ENCODE results near the gene PEF1. TPM values are rescaled to one million over a fixed set of nuclear protein-coding genes. Genes with fewer than 3 reads are reported as not detected.

PEF1 gene
- total RNA-seq, 2 donors from 2014 or later: 47.2 to 57.2 TPM

DNA sequence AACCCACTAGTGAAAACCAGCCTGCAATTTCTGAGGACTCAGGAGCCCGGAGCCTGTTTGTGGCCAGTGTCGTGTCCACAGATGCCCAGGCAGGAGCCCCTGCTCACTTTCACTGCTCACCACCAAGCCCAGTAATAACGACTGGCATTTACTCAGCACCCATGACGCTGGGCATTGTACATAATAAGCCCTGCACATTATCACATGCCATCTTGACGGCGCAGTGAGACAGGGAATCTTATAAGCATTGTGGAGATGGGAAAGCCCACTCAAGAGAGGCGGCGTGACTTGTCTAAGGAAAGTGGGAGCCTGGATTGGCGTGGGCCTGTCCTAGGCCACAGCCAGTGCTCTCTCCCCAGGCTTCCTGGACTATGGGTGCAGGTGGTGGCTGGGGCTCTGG, 28.8 kb upstream of the PEF1 start:
- intact Hi-C loops (cut with DNase I, micrococcal nuclease): no loop called here

DNA sequence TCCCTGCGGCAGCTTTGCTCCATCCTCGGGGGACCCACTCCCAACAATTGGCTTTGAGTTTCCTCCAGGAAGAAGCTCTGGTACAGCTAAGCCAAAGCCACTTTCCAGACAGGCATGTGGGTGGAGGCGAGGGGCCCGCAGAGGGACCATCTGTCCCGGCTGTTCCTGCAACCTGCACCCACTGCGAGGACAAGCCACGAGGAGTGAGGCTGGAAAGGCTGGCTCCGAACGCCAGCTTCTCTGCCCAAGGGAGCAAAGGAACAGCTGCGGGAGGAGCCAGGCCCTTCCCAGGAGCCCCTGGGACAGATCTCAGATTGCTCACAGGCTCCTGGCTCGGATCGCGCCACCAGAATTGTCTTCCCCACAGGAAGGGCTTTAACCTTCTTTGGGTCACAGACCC, 28.3 kb upstream of the PEF1 start:
- ATAC-seq (no peak), DNase-seq (peak in 1 of 2 donors; percentile 35)
- intact Hi-C loops (cut with DNase I, micrococcal nuclease): no loop called here

More for the DNA sequence above, 28.8 kb upstream of the PEF1 start:
- ATAC-seq (no peak), DNase-seq (no peak)

DNA sequence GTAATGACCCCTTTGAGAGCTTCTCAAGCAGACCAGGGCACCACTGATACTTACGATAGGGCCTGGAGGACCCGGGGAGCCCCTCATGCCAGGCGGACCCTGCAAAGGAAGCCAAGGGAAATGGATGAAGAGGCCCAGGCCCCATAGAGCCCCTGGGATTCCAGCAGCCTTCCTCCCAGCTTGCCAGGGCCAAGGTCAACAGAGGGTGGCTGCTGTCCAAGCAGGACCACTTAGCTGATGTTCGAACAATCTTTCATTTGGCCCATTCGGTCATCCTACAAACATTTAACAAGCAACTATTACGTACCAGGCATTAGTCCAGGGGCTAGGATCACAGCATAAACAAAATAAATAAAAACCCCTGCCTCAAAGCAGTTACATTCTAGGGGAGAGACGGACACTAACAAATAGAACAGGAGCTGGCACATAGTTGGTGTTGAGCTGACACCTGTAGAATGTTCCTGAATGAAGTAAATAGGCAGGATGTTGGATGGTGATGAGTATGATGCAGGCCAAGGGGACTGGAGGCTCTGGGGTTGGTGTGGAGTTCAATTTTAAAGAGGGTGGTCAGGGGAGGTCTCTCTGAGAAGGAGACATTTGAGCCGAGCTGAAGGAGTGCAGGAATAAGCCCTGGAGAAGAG, 27.0 kb upstream of the PEF1 start:
- DNase-seq: no peak
- no peak for ATAC-seq
- intact Hi-C loops (cut with DNase I, micrococcal nuclease): no loop called here

DNA sequence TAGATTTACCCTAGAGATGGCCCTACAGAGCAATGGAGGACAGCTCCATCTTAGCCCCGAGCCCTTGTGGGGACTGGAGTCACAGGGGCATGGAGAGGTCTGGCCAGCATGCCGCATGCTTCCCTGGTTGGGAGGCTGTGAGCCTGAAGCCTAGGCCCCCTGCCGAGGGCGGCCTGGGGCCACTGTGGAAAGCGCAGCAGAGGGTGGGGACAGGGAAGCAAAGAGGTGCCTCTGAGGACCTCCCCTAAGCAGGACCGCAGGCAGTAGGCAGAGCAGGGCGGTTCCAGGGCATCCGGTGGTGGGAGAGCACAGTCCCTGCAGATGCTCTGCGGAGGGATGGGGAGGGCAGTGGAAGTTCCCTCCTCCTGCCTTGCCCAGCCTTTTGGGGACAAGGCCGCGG, 26.5 kb upstream of the PEF1 start:
- intact Hi-C loops (cut with DNase I, micrococcal nuclease): no loop called here
- no peak for DNase-seq
- ATAC-seq: no peak

DNA sequence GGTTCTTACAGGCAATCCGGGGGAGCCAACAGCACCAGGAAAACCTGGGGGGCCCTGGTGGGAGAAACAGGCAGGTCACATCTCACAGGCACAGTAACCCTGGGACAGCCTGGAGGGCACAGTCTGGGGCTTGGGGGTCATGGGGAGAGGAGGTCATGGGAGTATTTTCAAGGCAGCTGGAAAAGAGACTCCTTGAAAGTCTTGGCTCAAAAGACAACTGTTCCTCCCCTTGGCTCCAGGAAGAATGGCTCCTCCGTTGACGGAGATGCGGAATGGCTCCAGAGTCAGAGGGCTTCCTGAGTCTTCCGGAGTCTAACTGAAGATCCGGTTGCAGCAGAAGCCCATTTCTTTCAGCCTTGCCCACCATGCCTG, 25.9 kb upstream of the PEF1 start:
- ATAC-seq: no peak
- no peak for DNase-seq
- intact Hi-C loops (cut with DNase I, micrococcal nuclease): no loop called here

DNA sequence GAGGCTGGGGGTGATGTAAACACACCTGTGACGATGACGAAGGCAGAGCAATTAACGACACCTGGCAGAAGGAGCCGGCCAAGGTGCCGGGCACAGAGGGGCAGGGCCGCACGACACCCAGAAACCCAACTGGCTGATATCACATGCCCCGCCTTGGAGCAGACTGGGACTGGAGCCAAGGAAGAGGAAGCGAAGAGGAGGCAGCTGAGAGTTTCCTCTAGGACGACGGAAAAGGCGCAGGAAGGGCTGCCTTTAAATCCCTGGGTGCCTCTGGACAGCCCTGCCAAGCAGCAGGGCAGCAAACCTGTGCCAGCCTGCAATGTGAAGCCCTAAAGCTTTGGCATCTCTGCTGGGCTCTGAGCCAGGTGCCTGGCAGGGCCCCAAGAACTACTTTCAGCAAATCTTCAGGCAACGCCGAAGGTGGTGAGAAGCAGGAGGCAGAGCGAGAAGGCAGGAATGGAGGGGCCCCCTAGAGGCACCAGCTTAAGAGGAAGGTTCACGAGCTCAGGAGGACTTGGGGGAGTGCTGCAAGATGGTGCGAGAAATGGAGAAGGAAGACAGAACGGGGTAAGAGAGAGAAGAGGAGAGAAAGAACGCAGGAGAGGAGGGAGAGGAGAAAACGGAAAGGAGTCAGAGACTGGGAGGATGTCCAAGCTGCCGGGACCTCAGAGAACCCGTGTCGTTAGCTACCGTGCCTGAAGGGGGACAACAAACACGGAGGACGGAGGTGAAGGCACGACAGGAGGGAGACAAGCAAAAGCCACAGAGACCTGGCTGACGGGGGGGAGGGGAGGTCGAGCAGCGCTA, 25.3 kb upstream of the PEF1 start:
- intact Hi-C loops (cut with DNase I, micrococcal nuclease): loop anchor here in 1 of 2 donors (10.0 kb wide), 1 partner anchor 45 kb away; no protein-coding TSS in a partner anchor
- peak; percentile 80 for ATAC-seq
- peak; percentile 91 to 96 for DNase-seq

DNA sequence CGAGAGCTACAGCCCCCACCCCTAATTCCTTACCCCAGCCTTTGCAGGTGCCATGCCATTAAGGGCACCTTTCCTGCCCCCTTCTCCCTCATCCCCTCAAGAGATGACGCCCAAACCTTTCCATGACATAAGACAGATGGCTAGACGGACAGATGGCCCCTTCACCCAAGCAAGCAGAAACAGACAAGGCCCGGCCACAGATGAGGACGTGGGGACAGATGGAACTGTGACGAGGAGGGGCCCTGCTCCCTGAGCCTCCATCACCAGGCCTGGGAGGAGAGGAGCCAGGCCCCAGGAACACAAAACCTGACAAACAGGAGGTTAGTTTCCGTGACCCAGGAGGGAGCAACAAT, 24.7 kb upstream of the PEF1 start:
- intact Hi-C loops (cut with DNase I, micrococcal nuclease): loop anchor here in 1 of 2 donors (10.0 kb wide), 1 partner anchor 45 kb away; no protein-coding TSS in a partner anchor
- no peak for DNase-seq

DNA sequence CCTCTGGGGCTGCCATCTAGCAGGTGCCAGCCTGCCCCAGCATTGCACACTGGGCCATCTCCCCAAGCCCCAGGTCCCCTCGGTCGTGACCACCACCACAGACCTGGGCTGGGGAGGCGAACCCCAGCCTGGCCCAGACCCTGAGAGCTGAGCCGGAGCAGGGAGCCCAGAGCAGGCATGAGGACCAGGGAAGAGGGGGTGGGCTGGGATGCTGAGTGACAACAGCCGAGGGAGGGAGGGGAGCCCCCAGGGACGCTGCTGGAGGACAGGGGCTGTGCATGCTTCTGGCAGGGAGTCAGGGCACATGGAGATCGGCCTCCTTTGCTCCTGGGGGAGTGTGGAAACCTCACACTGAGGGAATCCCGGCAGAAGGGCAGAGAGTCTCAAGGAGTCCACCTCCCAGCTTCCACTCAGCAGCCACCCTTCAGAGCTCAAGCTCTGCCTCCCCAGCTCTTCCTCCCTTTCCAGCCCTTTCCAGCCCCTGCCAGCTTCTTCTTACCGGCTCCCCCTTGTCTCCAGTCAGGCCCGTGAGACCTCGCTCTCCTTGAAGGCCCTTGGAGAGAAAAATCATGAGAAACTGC, 23.7 kb upstream of the PEF1 start:
- DNase-seq (no peak), ATAC-seq (no peak)
- intact Hi-C loops (cut with DNase I, micrococcal nuclease): loop anchor here in 1 of 2 donors (10.0 kb wide), 1 partner anchor 46 kb away; no protein-coding TSS in a partner anchor

More for the DNA sequence above, 24.7 kb upstream of the PEF1 start:
- ATAC-seq: no peak

DNA sequence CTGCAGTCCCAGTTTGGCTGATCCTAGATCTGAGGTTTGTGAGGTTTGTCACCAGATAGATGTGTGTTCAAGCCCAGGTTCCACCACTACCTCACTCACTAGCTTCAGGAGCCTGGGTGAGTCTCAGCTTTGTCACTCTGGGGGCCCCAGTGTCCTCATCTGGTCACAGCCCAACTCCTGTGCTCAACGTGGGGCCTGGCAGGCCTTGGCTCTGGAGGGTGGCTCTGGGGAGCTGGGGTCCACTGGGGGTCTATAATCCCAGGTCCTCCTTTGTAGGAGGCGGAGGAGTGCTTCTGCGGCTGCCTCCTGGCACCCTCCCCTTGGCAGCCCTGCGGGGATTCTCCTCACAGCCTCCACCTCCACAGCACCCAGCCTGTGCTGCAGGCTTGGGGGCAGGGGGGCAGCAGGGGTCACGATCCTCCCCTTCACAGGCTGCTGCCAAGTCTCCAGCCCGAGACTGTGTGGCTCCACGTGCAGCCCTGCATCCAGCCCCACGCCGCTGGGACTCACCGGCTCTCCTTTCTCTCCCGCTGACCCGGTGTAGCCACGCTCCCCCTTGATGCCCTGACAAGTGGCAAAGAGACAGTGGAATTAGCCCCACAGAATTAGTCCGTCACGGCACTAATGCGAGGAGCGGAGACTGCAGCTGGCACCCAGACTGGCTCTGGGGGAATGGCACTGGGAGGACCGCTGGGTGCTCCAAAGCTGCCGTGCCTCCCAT, 22.5 kb upstream of the PEF1 start:
- intact Hi-C loops (cut with DNase I, micrococcal nuclease): loop anchor here in 1 of 2 donors (10.0 kb wide), 1 partner anchor 48 kb away; no protein-coding TSS in a partner anchor
- ATAC-seq (no peak), DNase-seq (no peak)

DNA sequence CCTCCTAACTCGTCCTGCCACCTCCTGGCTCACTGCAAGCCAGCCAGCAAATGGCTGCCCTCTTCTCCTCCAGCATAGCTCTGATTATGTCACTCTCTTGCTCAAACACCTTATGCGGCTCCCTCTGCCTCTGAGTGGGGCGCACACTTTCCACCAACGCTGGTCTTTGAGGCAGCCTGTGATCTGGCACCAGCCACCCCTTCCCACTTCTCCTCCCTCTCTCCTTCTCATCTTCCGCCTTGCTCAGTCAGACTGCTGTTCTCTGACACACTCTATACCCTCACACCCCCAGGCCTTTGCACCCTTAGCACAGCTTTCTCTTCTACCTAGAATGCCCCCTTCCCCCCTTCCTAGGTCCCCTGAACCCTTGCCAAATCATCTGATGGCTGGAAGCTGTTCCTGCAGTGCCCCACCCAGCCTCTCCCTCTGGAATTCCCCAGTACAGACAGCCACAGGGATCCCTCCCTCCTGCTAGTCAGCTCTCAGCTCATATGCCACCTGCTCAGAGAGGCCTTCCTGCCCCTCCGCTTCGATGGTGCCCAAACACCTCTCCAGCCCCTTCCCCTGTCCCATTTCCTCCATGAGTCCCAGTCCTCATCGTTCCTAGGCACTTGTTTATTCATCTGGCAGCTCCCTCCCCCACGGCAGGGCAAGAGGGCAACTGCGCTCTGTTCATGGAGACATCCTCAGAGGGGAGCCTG, 21.7 kb upstream of the PEF1 start:
- intact Hi-C loops (cut with DNase I, micrococcal nuclease): loop anchor here in 1 of 2 donors (10.0 kb wide), 1 partner anchor 48 kb away; no protein-coding TSS in a partner anchor
- peak; percentile 78 to 93 for DNase-seq
- peak; percentile 76 for ATAC-seq

DNA sequence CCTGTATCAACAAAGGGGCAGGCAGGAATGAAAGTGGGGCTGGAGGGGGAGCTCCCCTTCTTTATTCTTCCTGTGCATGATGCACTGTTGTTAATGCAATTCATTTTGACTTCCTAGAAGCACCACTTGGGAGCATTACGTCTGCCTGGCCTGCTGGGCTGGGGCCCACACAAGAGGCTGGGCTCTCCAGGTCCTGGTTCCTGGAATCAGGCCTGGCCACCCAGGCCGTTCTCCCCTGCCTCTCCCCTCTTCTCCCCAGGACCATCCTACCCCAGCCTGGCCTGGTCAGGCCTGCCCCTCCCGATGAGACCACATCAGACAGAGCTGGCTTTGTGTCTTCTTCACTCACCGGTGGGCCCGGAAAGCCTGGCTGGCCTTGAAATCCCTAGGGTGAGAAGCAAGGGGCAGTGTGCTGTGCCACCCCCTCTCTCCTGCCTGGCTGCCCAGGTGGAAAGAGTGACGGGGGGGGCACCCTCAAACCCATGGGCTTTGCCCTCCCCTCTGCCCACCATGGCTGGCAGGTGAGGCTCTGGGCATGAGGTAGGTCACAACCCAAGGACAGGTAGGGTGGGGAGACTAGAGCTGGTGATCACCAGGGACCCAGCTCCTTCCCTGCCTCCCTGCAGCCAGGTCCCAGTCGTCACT, 20.7 kb upstream of the PEF1 start:
- intact Hi-C loops (cut with DNase I, micrococcal nuclease): loop anchor here in 1 of 2 donors (10.0 kb wide), 1 partner anchor 49 kb away; no protein-coding TSS in a partner anchor
- ATAC-seq (no peak), DNase-seq (no peak)

DNA sequence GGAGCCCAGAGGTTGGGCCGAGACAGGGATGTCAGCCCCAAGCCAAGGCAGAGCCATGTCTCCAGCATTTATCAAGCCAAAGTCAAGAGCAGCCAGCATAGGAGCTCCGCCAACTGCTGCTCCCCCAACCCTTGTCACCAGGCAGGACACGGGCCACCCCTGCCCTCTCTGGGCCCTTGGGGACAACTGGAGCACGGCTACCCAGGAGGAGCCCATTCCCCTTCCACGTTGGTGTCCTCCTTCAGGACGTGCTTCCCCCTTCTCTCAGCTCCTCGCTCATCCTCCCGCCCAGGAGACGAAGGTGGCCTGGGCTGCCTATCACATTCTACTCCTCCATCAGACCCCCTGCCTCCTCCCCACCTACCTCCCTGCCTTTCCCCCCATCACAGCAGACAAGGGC, 19.9 kb upstream of the PEF1 start:
- intact Hi-C loops (cut with DNase I, micrococcal nuclease): loop anchor here in 1 of 2 donors (5.0 to 10.0 kb wide), 2 partner anchors 50 to 123 kb away; no protein-coding TSS in a partner anchor
- DNase-seq: no peak
- no peak for ATAC-seq

DNA sequence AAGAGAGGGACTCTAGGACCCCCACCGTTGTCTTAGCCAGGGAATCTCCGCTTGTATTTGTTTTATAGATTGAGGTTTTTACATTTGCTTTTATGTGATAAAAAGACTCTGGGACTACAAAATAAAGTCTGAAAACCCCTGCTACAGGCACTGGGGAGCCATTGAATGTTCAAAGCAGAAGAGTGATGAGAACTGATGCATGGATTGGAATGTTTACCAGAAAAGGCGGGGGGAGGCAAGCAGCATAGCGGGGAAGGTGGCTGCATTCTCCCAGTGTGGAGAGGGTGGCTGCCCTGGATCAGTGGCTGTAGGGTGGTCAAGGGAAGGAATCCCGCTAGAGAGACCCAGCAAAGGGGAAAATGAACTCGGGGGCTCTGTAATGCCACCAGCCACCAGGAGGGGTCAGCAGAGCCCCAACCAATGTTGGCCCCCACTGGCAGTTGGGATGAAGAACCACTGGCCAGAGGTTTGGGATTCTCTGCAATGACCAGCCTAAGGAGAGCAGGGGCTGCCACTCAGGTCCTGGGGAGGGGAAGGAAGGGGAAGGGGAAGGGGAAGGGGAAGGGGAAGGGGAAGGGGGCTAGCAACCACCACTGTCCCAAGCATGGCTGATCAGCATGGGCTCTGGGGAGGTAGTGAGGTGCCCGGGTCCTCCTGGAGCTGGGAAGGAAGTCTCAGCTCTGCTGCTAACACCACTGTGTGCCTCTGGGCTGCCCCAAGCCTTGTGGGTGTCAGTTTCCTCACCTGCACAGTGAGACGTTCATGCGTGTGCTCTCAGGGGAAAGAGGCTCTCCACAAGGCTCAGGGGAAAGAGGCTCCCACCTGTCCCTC, 19.2 kb upstream of the PEF1 start:
- DNase-seq (peak; percentile 34 to 68), ATAC-seq (no peak)
- intact Hi-C loops (cut with DNase I, micrococcal nuclease): loop anchor here in 1 of 2 donors (5.0 to 10.0 kb wide), 2 partner anchors 51 to 123 kb away; no protein-coding TSS in a partner anchor

DNA sequence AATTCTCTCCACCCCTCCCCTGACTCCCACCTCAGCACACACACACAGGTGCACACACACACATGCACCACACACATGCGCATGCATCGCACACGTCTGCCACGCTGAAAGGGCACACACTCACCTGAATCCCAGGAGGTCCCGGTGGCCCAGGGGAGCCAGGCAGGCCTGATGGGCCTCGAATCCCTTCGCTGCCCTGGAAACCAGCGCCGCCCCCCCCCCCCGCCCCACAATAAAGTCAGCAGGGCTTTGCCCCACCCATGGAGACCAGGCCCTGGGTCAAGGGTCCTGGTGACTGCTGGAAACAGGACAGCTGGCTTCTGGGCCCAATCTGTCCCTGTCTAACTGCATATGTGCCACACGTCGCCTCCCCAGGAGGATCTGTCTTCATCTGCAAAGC, 17.8 kb upstream of the PEF1 start:
- intact Hi-C loops (cut with DNase I, micrococcal nuclease): loop anchor here in 1 of 2 donors (5.0 to 10.0 kb wide), 2 partner anchors 52 to 125 kb away; no protein-coding TSS in a partner anchor
- DNase-seq (no peak), ATAC-seq (no peak)

DNA sequence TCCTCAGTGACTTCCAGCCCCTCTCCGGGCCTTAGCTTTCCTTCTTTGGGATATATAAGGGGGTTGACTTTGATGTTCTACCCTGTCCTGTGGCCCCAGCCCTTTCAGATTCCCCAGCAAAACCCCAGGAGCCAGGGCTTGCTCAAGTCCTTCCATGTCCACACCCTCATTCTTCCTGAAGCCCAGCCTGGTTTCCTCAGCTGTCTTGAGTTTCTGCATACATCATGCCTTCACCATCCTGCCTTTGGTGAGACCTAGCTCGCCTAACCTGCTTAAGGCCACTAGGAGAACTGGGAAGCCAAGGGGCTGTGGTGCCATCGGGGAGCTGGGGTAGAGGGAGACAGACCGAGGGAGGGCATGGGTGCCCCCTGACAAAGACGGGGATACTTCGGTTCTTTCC, 17.2 kb upstream of the PEF1 start:
- DNase-seq (no peak), ATAC-seq (no peak)
- intact Hi-C loops (cut with DNase I, micrococcal nuclease): loop anchor here in 1 of 2 donors (5.0 to 10.0 kb wide), 2 partner anchors 53 to 125 kb away; no protein-coding TSS in a partner anchor

DNA sequence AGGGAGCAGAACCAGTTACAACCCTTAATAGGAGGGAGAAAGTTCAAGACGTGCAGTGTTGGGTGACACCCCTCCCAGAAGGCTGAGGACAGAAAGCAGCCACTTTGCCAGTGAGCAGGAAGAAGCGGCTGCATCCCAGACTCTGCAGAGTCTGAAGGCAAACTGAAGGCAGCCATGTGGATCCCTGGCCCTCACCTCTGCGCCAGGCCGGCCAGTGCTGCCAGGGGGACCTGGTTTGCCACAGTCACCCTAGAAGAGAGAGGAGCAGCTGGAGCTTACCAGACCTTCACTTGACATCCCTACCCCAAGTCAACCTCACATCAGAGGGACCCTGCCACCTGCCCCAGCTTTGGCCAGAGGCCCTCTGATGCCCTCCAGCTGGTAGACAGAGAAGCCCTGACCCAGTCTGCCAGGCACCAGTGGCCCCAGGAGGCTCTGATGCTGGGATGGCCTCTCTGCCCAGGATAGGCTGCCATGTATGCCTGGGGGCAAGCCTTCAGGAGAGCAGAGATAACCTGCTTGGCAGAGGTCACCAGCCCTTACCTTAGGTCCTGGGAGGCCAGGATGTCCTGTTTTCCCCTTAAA, 16.3 kb upstream of the PEF1 start:
- ATAC-seq: no peak
- intact Hi-C loops (cut with DNase I, micrococcal nuclease): loop anchor here in 1 of 2 donors (5.0 to 10.0 kb wide), 2 partner anchors 54 to 126 kb away; no protein-coding TSS in a partner anchor
- no peak for DNase-seq

Data from left colon (tissue), 2 donors.